ENCODE data around the gene FANCE. TPM values are rescaled to one million over a fixed set of nuclear protein-coding genes. Genes with fewer than 3 reads are reported as not detected.

Gene FANCE
- total RNA-seq, 1 donor from 2014 or later, result 7.5 TPM

DNA sequence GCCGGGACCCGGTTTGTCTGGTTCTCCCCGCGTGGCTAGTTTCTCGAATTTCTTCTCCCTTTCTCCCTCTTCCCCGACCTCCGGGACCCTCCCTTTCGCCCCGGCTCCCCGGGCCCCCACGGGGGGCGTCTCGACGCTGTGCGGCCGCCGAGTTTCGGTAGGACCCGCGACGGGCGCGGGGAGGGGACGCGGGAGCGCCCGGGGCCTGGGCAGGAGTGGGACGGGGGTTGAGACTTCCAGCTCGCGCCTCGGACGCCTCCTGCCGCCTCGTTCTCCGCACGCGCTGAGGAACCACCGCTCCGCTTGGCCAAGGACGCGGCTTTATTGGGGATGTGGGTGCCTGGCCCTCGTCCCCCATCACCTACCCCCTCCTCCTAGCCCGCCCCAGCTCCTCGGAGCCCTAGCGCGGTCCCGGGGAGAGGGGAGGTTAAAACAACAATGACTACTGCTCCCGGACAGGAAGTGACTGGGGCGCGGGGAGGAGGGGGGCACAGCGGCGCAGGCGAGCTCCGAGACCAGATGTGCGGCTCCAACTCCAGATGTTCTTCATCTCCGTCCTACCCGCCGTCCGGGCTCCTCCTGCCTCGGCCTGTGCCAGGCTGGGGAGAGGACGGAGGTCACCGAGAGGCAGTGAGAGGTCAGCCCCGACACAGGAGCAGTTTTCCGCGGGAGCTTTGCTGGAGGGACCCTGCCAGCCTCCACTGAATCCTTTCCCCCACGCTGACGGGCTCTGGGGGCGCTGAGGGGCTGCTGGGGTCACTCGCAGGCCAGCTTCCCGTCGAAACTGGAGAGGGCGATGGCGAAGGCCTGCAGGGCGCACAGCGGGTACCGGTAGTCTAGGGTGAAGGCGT is 45.7 kb downstream of the FANCE start:
- peak overlapping the region; percentile 76 for H3K4me3 ChIP-seq (ENCODE audit: low read depth, low read length)
- DNase-seq (ENCODE audit: low read depth), result no peak
- TF ChIP-seq CTCF (conservative IDR thresholded peaks at IDR 0.05; ENCODE audit: low read depth, low read length), result no peak

- no peak for DNase-seq (ENCODE audit: low read depth)
- no peak for TF ChIP-seq CTCF (conservative IDR thresholded peaks at IDR 0.05; ENCODE audit: low read depth, low read length)
- H3K4me3 ChIP-seq (ENCODE audit: low read depth, low read length), result peak overlapping the region; percentile 76
Observed at GRCh38 chr6:35498422-35499067, 46.4 kb downstream of the FANCE start.

DNA sequence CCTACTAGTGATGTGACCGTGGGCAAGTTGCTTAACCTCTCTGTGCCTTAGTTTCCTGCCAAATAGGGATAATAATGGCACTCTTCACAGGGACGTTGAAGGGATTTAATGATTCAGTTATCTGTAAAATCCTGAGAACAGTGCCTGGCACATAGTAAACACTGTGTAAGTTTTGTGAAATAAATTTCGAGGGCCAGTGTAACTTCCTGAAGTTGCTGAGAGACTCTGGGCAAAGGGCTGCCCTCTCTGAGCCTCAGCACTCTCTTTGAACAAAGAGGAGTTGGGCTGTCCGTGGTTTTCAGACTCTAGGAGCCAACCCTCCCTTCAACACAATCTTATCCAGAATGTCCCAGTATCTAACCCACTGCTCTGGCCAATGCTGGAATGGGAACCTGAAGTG is 47.2 kb downstream of the FANCE start:
- no peak for DNase-seq (ENCODE audit: low read depth)
- TF ChIP-seq CTCF (conservative IDR thresholded peaks at IDR 0.05; ENCODE audit: low read depth, low read length), result no peak
- H3K4me3 ChIP-seq (ENCODE audit: low read depth, low read length), result no peak overlapping the region

DNA sequence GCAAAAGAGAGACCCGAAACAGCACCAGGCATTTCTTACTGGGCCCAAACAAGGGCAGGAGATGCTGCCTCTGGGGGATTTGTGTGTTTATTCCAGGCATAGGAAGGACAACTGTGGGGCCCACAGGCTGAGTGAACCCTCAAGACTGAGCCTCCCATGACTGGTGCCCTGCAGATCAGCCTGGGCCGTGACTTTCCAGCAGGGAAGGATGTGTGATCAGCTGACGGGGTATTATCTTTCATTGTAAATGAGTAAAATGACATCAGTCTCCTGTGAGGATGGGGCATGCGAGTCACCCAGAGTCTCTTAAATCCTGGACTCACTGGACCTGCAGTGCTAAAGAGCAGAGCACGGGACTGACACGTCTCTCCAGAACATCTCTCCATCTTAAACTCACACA is 48.6 kb downstream of the FANCE start:
- no peak overlapping the region for H3K4me3 ChIP-seq (ENCODE audit: low read depth, low read length)
- no peak for TF ChIP-seq CTCF (conservative IDR thresholded peaks at IDR 0.05; ENCODE audit: low read depth, low read length)
- no peak for DNase-seq (ENCODE audit: low read depth)

DNA sequence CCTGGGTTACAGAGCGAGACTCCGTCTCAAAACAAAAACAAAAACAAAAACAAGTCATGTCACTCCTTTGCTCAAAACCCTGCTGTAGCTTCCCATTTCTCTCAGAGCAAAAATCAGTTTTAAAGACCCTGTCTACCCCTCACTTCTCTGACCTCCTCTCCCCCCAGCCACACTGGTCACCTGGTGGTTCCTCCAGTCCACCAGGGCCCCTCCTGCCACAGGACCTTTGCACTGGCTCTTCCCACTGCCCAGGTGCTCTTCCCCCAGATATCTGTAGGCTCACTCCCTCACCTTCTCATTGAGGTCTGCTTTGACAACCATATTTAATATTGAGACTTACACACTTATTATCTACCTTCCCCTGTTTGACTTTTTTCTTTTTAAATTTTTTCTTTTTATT is 49.6 kb downstream of the FANCE start:
- DNase-seq (ENCODE audit: low read depth), result no peak
- TF ChIP-seq CTCF (conservative IDR thresholded peaks at IDR 0.05; ENCODE audit: low read depth, low read length), result no peak
- no peak overlapping the region for H3K4me3 ChIP-seq (ENCODE audit: low read depth, low read length)

GRCh38 chr6:35503534-35503933 is 51.4 kb downstream of the FANCE start:
- no peak for TF ChIP-seq CTCF (conservative IDR thresholded peaks at IDR 0.05; ENCODE audit: low read depth, low read length)

More at GRCh38 chr6:35503534-35503933, 51.4 kb downstream of the FANCE start:
- H3K4me3 ChIP-seq (ENCODE audit: low read depth, low read length), result no peak overlapping the region
- DNase-seq (ENCODE audit: low read depth), result no peak
